ENCODE measurements around the gene ICAM5.

DNA sequence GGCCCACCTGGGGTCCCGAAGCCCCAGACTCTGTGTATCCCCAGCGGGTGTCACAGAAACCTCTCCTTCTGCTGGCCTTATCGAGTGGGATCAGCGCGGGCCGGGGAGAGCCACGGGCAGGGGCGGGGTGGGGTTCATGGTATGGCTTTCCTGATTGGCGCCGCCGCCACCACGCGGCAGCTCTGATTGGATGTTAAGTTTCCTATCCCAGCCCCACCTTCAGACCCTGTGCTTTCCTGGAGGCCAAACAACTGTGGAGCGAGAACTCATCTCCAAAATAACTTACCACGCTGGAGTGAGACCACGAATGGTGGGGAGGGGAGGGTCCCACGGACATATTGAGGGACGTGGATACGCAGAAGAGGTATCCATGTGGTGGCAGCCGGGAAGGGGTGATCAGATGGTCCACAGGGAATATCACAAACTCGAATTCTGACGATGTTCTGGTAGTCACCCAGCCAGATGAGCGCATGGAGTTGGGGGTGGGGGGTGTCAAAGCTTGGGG is 1.0 kb upstream of the ICAM5 start:
- TF ChIP-seq, protein P1, sequence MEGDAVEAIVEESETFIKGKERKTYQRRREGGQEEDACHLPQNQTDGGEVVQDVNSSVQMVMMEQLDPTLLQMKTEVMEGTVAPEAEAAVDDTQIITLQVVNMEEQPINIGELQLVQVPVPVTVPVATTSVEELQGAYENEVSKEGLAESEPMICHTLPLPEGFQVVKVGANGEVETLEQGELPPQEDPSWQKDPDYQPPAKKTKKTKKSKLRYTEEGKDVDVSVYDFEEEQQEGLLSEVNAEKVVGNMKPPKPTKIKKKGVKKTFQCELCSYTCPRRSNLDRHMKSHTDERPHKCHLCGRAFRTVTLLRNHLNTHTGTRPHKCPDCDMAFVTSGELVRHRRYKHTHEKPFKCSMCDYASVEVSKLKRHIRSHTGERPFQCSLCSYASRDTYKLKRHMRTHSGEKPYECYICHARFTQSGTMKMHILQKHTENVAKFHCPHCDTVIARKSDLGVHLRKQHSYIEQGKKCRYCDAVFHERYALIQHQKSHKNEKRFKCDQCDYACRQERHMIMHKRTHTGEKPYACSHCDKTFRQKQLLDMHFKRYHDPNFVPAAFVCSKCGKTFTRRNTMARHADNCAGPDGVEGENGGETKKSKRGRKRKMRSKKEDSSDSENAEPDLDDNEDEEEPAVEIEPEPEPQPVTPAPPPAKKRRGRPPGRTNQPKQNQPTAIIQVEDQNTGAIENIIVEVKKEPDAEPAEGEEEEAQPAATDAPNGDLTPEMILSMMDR (IDR thresholded peaks at IDR 0.05; ENCODE audit: poor library complexity): no peak
- no peak for TF ChIP-seq EZH2phosphoT487 (IDR thresholded peaks at IDR 0.05; ENCODE audit: low read depth, severe bottlenecking, unreplicated experiment)
